Activated T-cell treated with anti-CD3 and anti-CD28 coated beads, Interleukin-2, amount 50 U/mL, for 24 hours (primary cell): ENCODE measurements around the gene MRPL14.

ENCODE experiments used
- DNase-seq: peaks from one replicate; pipeline ENCODE4 v3.0.0-alpha.2; 2020
- H3K27ac Mint-ChIP-seq: 2 replicates; pipeline ENCODE4 v1.8.0; 2020; ENCODE audit warnings: mild to moderate bottlenecking, mixed read lengths
- H3K27me3 Mint-ChIP-seq: 2 replicates; pipeline ENCODE4 v1.8.0; 2020; ENCODE audit warnings: mixed read lengths
- H3K36me3 Mint-ChIP-seq: 2 replicates; pipeline ENCODE4 v1.8.0; 2020; ENCODE audit warnings: low read depth, mixed read lengths
- H3K4me1 Mint-ChIP-seq: 2 replicates; pipeline ENCODE4 v1.8.0; 2020; ENCODE audit warnings: low read depth, mixed read lengths
- H3K4me3 Mint-ChIP-seq: 2 replicates; pipeline ENCODE4 v1.8.0; 2020; ENCODE audit warnings: mild to moderate bottlenecking, moderate library complexity, mixed read lengths
- H3K9me3 Mint-ChIP-seq: 2 replicates; pipeline ENCODE4 v1.8.0; 2020; ENCODE audit warnings: mixed read lengths

The MRPL14 gene

DNA sequence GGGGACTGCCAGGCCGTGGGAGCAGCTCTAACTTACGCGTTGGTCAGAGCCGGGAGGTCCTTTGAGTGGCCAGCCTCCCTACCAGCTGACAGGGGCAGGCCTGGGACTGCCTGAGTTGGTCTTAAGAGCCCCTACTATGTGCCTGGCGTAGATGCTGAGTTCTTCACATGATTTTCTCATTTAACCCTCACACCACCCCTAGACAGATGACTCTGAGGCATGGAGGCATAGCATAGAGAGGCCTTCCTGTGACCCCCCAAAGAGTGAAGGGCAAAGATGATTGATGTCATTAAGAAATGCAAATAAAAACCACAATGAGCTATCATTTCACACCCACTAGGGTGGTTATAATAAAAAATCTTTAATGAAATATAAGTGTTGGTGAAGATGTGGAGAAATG is 36.8 kb downstream of the MRPL14 start:
- no peaks in the 10 kb centered on the region for H3K4me1 Mint-ChIP-seq
- no peaks in the 10 kb centered on the region for H3K27me3 Mint-ChIP-seq
- DNase-seq = no peak
- no peak overlapping the region for H3K4me3 Mint-ChIP-seq
- peaks cover 11% of the 10 kb centered on the region for H3K36me3 Mint-ChIP-seq
- H3K27ac Mint-ChIP-seq = no peak overlapping the region
- H3K9me3 Mint-ChIP-seq = no peaks in the 10 kb centered on the region

- Mint-ChIP-seq H3K4me3 (no peak overlapping the region), H3K27me3 (no peaks in the 10 kb centered on the region), H3K27ac (peak overlapping the region; percentile 15), H3K4me1 (no peaks in the 10 kb centered on the region), H3K9me3 (no peaks in the 10 kb centered on the region), H3K36me3 (peaks cover 4% of the 10 kb centered on the region)
- no peak for DNase-seq
These were observed 38.2 kb downstream of the MRPL14 start for GRCh38 chr6:44088827-44089590.

- H3K9me3 Mint-ChIP-seq = no peaks in the 10 kb centered on the region
- no peaks in the 10 kb centered on the region for H3K27me3 Mint-ChIP-seq
- H3K4me1 Mint-ChIP-seq = no peaks in the 10 kb centered on the region
- no peak overlapping the region for H3K27ac Mint-ChIP-seq
- no peak overlapping the region for H3K4me3 Mint-ChIP-seq
- no peak for DNase-seq
- H3K36me3 Mint-ChIP-seq = peaks cover 4% of the 10 kb centered on the region
These were observed 39.6 kb downstream of the MRPL14 start for GRCh38 chr6:44087623-44088022.

DNA sequence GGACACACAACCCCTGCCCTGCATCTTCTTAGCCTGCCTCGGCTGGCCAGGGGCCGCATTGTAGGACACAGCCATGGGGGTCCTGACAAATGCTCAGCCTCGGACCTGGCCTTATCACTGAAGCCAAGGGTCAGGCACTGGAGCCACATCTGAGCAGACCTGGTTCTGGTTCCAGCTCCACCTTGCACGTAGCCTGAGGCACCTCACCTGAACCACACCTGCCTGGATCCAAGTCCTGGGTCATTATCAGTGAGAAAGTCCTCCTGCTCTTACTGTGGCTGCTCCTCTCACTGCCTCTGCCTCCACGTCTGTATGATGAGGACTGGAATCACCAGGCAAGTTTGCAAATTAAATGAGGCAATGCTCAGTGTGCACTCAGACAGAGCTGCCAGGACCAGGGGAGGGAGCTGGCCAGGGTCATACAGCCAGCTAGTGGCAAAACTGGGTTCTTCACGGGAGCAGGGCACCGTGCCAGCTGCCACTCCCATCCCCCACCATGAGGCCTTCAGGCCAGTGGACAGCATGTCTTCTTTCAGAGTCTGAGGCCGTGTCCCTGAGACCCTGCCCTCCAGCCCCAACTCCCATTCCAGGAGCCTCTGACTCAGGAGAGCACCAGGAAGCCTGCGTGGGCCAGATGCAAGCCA is 40.2 kb downstream of the MRPL14 start:
- Mint-ChIP-seq H3K27me3 (no peaks in the 10 kb centered on the region), H3K27ac (no peak overlapping the region), H3K9me3 (no peaks in the 10 kb centered on the region), H3K4me1 (no peaks in the 10 kb centered on the region), H3K36me3 (peaks cover 2% of the 10 kb centered on the region), H3K4me3 (no peak overlapping the region)
- DNase-seq = no peak

- no peak overlapping the region for H3K4me3 Mint-ChIP-seq
- H3K36me3 Mint-ChIP-seq = no peaks in the 10 kb centered on the region
- H3K4me1 Mint-ChIP-seq = no peaks in the 10 kb centered on the region
- DNase-seq = no peak
- H3K27me3 Mint-ChIP-seq = no peaks in the 10 kb centered on the region
- no peak overlapping the region for H3K27ac Mint-ChIP-seq
- H3K9me3 Mint-ChIP-seq = no peaks in the 10 kb centered on the region
These were observed 42.0 kb downstream of the MRPL14 start for GRCh38 chr6:44085219-44085618.

GRCh38 chr6:44084231-44085014 is 42.8 kb downstream of the MRPL14 start:
- H3K4me1 Mint-ChIP-seq = no peaks in the 10 kb centered on the region
- H3K27me3 Mint-ChIP-seq = no peaks in the 10 kb centered on the region
- no peaks in the 10 kb centered on the region for H3K9me3 Mint-ChIP-seq
- no peak for DNase-seq
- no peak overlapping the region for H3K27ac Mint-ChIP-seq
- H3K4me3 Mint-ChIP-seq = no peak overlapping the region
- H3K36me3 Mint-ChIP-seq = no peaks in the 10 kb centered on the region

DNA sequence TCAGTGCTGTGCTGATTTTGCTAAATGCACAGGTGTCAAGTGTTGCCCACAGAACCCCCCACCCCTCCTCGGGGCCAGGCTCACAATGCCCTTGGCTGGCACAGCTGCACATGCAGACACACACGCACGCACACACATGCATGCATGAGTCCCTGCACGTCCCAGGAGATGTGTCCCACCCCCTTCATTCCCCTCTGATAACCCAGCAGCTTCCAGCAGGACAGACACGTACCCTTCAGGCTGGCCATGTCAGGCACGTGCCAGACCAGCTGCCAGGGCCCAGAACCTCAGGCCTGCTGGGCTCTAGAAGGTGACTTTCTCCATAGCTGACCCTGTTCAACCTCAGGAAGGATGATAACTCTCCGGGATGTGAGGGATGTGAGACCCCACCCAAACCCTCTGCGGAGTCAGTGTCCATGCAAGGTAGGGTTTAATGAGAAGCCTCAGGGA is 44.4 kb downstream of the MRPL14 start:
- no peaks in the 10 kb centered on the region for H3K4me1 Mint-ChIP-seq
- H3K9me3 Mint-ChIP-seq = no peaks in the 10 kb centered on the region
- no peak overlapping the region for H3K27ac Mint-ChIP-seq
- H3K36me3 Mint-ChIP-seq = no peaks in the 10 kb centered on the region
- no peak for DNase-seq
- H3K27me3 Mint-ChIP-seq = peaks cover 13% of the 10 kb centered on the region
- H3K4me3 Mint-ChIP-seq = no peak overlapping the region

DNA sequence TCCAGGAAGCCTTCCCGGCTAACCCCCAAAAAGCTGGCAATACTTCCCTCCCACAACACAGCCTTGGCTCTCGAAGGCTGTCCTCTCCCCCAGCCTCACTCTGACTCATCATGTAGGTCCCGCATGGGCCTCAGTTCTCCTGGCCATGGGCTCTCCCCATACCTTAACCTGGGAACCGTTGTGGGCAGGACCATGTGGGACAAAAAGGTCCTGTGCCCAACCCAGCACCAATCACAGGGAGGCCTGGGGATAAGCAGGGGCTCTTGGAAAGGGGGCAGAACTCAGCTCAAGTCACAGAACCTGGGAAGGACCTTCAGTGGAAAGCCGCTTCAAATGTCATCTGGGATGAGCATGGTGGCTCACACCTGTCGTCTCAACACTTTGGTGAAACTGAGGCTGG is 45.5 kb downstream of the MRPL14 start:
- no peaks in the 10 kb centered on the region for H3K9me3 Mint-ChIP-seq
- no peak overlapping the region for H3K27ac Mint-ChIP-seq
- peaks cover 20% of the 10 kb centered on the region for H3K27me3 Mint-ChIP-seq
- no peaks in the 10 kb centered on the region for H3K4me1 Mint-ChIP-seq
- no peak for DNase-seq
- H3K36me3 Mint-ChIP-seq = no peaks in the 10 kb centered on the region
- no peak overlapping the region for H3K4me3 Mint-ChIP-seq

DNA sequence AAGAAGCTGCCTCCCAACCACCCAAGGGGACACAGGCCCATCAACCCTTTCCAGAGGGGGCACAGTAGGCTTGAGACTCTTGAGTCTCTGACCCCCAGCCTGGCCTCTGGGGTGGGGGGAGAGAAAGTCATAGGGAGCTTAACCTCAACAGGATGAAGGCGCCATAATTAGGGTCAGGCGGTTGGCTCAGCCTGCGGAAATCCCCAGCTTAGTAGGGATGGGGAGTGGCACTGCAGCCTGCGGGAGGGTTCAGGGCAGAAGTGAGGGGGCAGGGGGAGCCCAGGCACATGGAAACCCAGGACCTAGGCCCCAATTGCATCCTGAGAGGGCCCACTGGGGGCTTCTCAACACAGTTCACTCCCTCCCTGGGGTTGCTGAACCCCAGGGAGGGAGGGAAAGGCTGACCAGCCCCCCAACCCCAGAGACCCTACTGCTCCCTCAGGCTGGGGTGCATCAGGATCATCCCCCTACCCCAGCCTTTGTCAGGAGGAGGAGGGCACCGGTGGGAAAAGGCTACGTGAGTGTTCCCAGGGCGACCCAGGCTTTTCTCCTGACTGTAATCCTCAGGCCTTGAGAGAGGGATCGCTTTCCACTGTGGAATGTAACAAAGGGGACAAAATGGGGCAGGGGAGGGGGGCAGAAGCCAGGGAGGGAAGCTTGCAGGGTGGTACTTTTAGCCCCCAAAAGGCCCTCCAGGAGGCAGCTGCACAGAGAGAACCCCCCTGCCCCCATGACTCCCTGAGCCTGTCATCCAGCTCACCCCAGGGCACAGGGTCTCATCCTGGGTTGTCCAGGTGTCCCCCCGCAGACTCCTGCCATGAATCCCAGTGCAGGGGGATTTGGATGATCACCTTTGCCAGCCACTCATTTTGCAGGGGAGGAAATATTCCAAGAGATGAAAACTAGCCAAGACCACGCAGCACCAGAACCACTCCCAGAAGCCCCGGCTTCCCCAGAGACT is 46.4 kb downstream of the MRPL14 start:
- no peak for DNase-seq
- Mint-ChIP-seq H3K27ac (no peak overlapping the region), H3K36me3 (no peaks in the 10 kb centered on the region), H3K27me3 (peaks cover 24% of the 10 kb centered on the region), H3K4me3 (no peak overlapping the region), H3K9me3 (no peaks in the 10 kb centered on the region), H3K4me1 (no peaks in the 10 kb centered on the region)

- Mint-ChIP-seq H3K9me3 (no peaks in the 10 kb centered on the region), H3K4me3 (no peak overlapping the region), H3K27me3 (peaks cover 28% of the 10 kb centered on the region), H3K36me3 (no peaks in the 10 kb centered on the region), H3K27ac (no peak overlapping the region), H3K4me1 (peaks cover under 1% of the 10 kb centered on the region)
- no peak for DNase-seq
These were observed 47.6 kb downstream of the MRPL14 start for GRCh38 chr6:44079672-44080071.

GRCh38 chr6:44078827-44079671 is 48.2 kb downstream of the MRPL14 start:
- Mint-ChIP-seq H3K9me3 (no peaks in the 10 kb centered on the region), H3K27ac (no peak overlapping the region), H3K4me1 (peaks cover 7% of the 10 kb centered on the region), H3K36me3 (no peaks in the 10 kb centered on the region), H3K4me3 (no peak overlapping the region), H3K27me3 (peaks cover 34% of the 10 kb centered on the region)
- DNase-seq = peak; percentile 77

DNA sequence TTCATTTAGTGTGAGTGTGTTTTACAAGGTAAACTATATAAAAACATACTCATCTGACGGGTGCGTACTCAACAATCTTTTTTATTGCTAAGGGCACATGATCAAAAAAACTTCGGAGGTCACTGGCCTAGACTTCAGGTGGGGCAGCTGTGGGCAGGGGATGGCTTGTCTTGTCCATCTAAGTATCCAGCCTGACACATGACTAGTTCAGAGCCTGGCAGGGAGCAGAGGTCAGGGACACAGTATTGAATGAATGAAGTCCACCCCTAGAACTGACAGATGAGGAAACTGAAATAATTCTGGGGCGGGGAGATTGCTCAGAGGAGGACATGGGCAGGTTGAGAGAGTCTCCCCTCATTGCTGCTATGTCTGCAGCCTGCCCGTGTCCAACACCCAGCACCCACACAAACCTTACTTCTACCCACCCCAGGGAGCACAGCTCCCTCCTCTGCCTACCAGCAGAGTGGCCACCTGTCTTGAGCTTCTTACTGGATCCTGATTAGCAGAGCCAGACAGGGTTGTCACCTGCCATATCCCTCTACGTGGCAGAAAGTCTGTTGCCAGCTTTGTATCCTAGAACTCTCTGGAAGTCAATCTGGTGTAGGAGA is 48.9 kb downstream of the MRPL14 start:
- H3K4me1 Mint-ChIP-seq = peaks cover 13% of the 10 kb centered on the region
- peaks cover 34% of the 10 kb centered on the region for H3K27me3 Mint-ChIP-seq
- no peak overlapping the region for H3K27ac Mint-ChIP-seq
- H3K4me3 Mint-ChIP-seq = no peak overlapping the region
- no peaks in the 10 kb centered on the region for H3K9me3 Mint-ChIP-seq
- DNase-seq = no peak
- no peaks in the 10 kb centered on the region for H3K36me3 Mint-ChIP-seq
